GM19372 (cell line): ENCODE measurements around the gene DENND1B.

Experiments
- ATAC-seq: cut with Tn5 transposase; IDR thresholded peaks from one replicate; pipeline ENCODE4 v1.9.1; 2021; ENCODE audit warnings: mild to moderate bottlenecking, low read depth, moderate library complexity; ENCODE audit not compliant: unreplicated experiment

DENND1B gene

DNA sequence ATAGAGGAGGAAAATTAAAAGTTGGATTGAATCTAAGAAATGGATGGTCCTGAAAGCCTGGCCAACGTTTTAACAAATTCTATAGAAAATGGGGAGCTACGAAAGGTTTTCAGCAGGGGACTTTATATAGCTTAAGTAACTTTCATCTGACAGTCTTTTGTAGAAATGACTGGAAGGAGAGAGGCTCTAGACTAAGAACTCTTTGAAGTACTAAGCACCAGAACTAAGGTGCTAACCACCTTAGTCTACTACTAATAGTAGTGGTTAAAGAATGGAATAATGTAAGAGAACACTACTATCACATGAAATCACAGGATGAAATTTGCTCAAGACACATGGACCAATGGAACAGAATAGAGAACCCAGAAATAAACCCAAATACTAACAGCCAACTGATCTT is 126.1 kb downstream of the DENND1B start:
- ATAC-seq, result no peak

DNA sequence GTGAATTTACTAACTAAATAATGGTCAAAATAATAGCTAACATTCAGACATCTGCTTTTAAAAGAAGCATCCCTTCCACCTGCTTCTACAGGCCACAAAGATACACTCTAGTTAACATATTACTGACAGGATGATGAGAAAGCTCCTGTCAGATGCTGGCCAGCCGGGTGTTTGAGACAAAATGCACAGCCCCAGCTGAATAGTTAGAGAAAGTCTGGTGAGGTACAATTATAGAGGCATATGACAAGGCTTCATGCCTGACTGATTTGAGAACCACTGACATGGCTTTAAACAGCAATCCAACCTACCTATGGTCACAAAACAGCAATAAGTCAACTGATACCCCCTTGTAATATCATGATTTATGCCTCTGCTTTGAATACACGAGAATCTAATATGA is 137.0 kb downstream of the DENND1B start:
- no peak for ATAC-seq

- no peak for ATAC-seq
These were observed 137.9 kb downstream of the DENND1B start for GRCh38 chr1:197637406-197637805.

GRCh38 chr1:197633447-197634078 is 141.7 kb downstream of the DENND1B start:
- ATAC-seq, result no peak

DNA sequence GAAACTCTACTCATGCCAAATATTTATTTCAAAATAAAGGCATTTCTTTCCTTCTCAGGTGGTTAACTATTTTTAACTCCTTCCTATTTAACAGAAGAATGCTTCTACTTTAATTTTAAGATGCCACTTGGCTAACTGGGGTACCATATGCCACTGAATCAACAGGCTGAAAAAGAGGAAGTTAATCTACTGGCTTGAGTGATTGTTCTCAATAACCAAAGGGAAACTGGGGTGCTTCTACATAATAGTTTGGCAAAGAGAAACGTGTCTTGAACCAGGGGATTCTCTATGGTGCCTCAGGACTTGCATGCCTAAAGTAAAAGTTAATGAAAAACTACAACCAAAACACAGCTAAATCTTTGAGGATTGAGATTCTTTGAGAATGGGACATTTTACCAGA is 142.6 kb downstream of the DENND1B start:
- ATAC-seq, result no peak

GRCh38 chr1:197632005-197632404 is 143.3 kb downstream of the DENND1B start:
- ATAC-seq, result no peak

GRCh38 chr1:197622371-197622770 is 152.9 kb downstream of the DENND1B start:
- no peak for ATAC-seq

GRCh38 chr1:197621761-197622160 is 153.5 kb downstream of the DENND1B start:
- ATAC-seq, result no peak

- ATAC-seq, result no peak
These were observed 154.5 kb downstream of the DENND1B start for GRCh38 chr1:197620714-197621163.

- ATAC-seq, result no peak
These were observed 156.2 kb downstream of the DENND1B start for GRCh38 chr1:197619008-197619640.

GRCh38 chr1:197618061-197618460 is 157.2 kb downstream of the DENND1B start:
- ATAC-seq, result no peak

GRCh38 chr1:197615693-197616011 is 159.6 kb downstream of the DENND1B start:
- ATAC-seq, result no peak

DNA sequence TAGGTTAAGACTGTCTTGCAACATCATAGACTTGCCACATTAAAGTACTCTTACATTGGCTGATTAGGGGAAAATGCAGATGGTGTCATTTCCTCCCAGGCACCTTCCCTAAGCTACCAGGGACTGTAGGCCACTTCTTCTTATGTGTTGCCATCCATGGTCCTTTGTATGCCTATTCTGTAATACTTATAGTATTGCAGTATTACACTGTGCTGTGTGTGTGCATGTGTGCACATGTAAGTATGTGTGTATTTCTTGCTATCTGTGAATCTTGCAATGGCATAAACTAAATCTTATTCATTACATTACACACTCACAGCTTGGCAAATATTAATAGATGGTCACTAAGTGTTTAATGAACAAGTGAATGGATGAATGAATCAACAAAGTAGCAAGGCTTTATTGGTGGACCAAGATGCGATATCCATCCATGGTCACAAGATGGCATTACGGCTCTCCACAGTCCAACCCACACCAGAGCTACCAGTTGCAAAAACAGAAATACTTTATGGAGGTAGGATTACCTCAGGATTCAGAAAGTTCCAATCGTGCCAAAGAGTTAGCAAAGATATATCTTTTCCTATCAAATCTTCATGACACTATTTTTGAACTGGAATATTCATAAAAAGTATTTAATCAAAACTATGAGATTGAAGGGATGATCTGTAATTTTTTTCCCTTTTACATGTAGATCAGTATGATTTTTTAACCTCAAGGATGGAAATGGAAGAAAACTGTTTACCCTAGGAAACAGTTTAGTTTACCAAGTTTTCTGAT is 160.2 kb downstream of the DENND1B start:
- ATAC-seq, result peak; percentile 56

DNA sequence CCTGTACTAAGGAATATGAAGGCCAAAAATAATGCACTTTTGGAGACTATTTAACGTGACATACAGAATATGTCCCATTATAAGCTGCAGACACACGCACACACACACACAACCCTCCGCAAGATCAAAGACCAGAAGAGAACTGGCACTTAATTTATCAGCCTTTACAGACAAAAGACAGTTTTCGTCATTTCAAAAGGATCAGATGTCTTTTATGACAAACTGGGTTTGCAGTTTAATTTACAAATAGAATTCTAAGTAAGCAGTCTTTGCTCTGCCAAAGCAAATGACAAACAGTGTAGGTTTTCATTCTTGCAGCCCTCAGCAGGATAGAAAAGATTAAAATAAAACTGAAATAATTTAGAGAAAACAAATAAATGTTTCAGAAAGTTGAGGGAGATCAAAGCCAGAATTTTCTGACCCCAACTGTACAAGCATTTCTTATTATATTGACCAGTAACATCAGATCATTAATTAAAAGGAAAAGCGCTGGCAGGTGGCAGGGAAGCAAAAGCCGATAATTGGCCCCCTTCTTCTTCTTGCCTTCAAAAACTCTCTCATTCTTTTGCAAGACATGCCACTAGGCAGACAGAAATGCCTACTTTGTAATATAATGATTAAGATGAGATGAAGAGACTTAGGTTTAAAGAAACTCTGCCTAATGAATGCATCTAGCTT is 169.0 kb downstream of the DENND1B start:
- ATAC-seq, result no peak

DNA sequence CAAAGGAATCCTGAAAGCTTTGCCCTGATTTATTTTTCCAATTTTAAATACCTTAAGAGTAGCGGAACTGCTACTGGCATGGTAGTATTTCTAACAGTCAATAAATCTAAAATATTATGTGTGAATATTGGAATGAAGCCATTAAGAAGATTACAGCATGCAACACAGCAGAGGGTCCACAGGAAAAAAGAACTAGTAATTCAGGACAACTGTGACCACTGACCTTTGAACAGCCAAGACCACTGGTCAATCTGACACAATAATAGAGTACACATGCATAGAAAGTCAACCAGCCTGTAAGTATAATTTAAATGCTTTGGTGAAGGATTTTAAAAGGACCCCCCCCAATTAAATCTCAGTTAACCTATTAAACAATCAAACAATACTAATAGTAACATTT is 171.0 kb downstream of the DENND1B start:
- ATAC-seq, result no peak

DNA sequence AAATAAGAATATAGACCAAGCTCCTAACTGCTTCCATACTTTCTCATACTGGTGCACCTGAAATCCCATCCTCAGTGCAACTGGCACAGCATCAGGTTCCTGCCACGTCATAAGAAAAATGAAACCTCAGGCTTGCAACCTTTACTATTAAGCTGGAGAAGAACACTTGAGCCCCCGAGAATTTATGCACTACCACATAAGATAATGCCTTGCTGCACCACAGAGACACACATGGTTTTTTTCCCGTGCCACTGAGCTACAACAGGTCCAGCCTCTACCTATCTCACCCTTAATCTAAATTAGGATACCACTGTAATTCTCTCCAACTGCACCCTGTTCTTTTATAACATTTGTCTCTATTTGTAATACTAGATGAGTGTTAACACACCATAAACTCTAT is 174.5 kb downstream of the DENND1B start:
- ATAC-seq, result no peak

- ATAC-seq, result no peak
These were observed 175.5 kb downstream of the DENND1B start for GRCh38 chr1:197599789-197600188.

DNA sequence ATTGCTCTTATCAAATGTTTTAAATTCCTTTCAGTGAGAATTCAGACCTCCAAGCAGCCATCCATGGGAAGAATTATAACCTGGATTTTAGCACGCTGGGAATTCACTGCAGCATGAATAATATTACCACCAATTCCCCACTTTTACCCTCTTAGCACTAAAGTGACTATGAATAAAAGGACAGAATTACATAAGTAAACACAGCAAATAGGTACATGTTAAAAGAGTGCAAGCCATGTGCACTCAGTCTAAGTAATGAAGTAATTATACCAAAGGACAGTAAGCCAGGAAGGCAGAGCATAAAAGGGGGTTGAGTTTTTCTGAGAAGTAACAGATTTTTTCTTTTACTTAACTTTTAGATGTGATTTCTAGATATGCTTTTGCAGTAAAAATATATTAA is 176.3 kb downstream of the DENND1B start:
- no peak for ATAC-seq

GRCh38 chr1:197595304-197595904 is 179.9 kb downstream of the DENND1B start:
- ATAC-seq, result no peak

GRCh38 chr1:197590687-197591086 is 184.6 kb downstream of the DENND1B start:
- ATAC-seq, result no peak

- ATAC-seq, result no peak
These were observed 189.5 kb downstream of the DENND1B start for GRCh38 chr1:197585809-197586208.
